ENCODE results near the gene EFL1.
A peak's percentile ranks its signal among the peaks of the same experiment; 100 is the strongest.
"Not testable (repeated sequence)": the region's sequence is repeated elsewhere in the genome, so short reads cannot be mapped to it uniquely, and the experiment has no call there.

EFL1 gene

GRCh38 chr15:82275410-82275809 is 12.9 kb upstream of the EFL1 start:
- DNase-seq: no peak

- DNase-seq: no peak
Observed at GRCh38 chr15:82272154-82272553, 9.6 kb upstream of the EFL1 start.

GRCh38 chr15:82268454-82268853 is 5.9 kb upstream of the EFL1 start:
- DNase-seq: not testable (repeated sequence)

- DNase-seq: not testable (repeated sequence)
Observed at GRCh38 chr15:82267137-82267536, 4.6 kb upstream of the EFL1 start.

- DNase-seq: peak in 2 of 3 experiments; percentile 81 to 91
Observed at GRCh38 chr15:82263350-82263749, 816 bp upstream of the EFL1 start.

- DNase-seq: peak in 2 of 3 experiments; percentile 24 to 84
Observed at GRCh38 chr15:82261566-82262421, 740 bp downstream of the EFL1 start.

GRCh38 chr15:82248261-82248660 is 14.3 kb downstream of the EFL1 start:
- DNase-seq: not testable (repeated sequence)

GRCh38 chr15:82245956-82246355 is 16.6 kb downstream of the EFL1 start:
- not testable (repeated sequence) for DNase-seq

GRCh38 chr15:82243644-82244043 is 18.9 kb downstream of the EFL1 start:
- not testable (repeated sequence) for DNase-seq

GRCh38 chr15:82241836-82242499 is 20.6 kb downstream of the EFL1 start:
- DNase-seq: not testable (repeated sequence)

GRCh38 chr15:82239685-82240391 is 22.7 kb downstream of the EFL1 start:
- DNase-seq: no peak

GRCh38 chr15:82237944-82238534 is 24.5 kb downstream of the EFL1 start:
- DNase-seq: not testable (repeated sequence)

GRCh38 chr15:82231842-82232241 is 30.7 kb downstream of the EFL1 start:
- DNase-seq: no peak

GRCh38 chr15:82231233-82231632 is 31.3 kb downstream of the EFL1 start:
- peak in 1 of 3 experiments; percentile 28 for DNase-seq

- no peak for DNase-seq
Observed at GRCh38 chr15:82228750-82229149, 33.8 kb downstream of the EFL1 start.

- DNase-seq: peak in 1 of 3 experiments; percentile 26
Observed at GRCh38 chr15:82221535-82221934, 41.0 kb downstream of the EFL1 start.

GRCh38 chr15:82216092-82216491 is 46.4 kb downstream of the EFL1 start:
- peak in 1 of 3 experiments; percentile 41 for DNase-seq

GRCh38 chr15:82212201-82212600 is 50.3 kb downstream of the EFL1 start:
- DNase-seq: not testable (repeated sequence)

- DNase-seq: not testable (repeated sequence)
Observed at GRCh38 chr15:82210066-82210597, 52.4 kb downstream of the EFL1 start.

- not testable (repeated sequence) for DNase-seq
Observed at GRCh38 chr15:82204575-82204974, 58.0 kb downstream of the EFL1 start.

GRCh38 chr15:82197733-82198594 is 64.6 kb downstream of the EFL1 start:
- peak; percentile 55 to 85 (median 66) for DNase-seq

GRCh38 chr15:82196353-82196752 is 66.2 kb downstream of the EFL1 start:
- DNase-seq: no peak

All from NCI-H1417 (cell line).